Sciatic nerve (tissue), 2 donors: ENCODE data around the gene MBD3L4. TPM values are rescaled to one million over a fixed set of nuclear protein-coding genes. Genes with fewer than 3 reads are reported as not detected.
"Not testable (repeated sequence)": the region's sequence is repeated elsewhere in the genome, so short reads cannot be mapped to it uniquely, and the experiment has no call there.

ENCODE experiments used
- ATAC-seq: fragments of 200-7000 bp; cut with Tn5 transposase; one replicate; pipeline ENCODE4 v1.9.1; 2020; ENCODE audit warnings: mild to moderate bottlenecking, moderate library complexity
- DNase-seq: peaks from one replicate; pipeline ENCODE4 v3.0.0-alpha.2; 2020; ENCODE audit warnings: low spot score
- intact Hi-C: fragments of 100-400 bp; cut with DNase I; formaldehyde crosslinking; loops from one replicate; pipeline ENCODE4 v1.14.2; 2022
- total RNA-seq: library from RNA; stranded (reverse); fragmentation: NEBNext Ultra II Directional; extraction: Animal tissue kit (Norgen Biotek cat#: 25700); gene quantifications from one replicate; pipeline ENCODE4 v1.2.1, GENCODE V29; 2021
- donor health status: DM: no; HTN: no; CAD: no.
- donor health status: DM: no; HTN: no; CAD: no.

MBD3L4 gene
- total RNA-seq = not detected

- ATAC-seq, intact Hi-C loops, DNase-seq: not testable (repeated sequence)
These were observed at the start of gene MBD3L4 for GRCh38 chr19:7040079-7040478. TSS of gene MBD3L4 (minus strand) at chr19:7040179. CDS start at chr19:7040144, 35 bp downstream.

GRCh38 chr19:7088999-7089398 is 49.0 kb upstream of the MBD3L4 start:
- DNase-seq (no peak), ATAC-seq (no peak)
- intact Hi-C loops = no loop called here

- intact Hi-C loops = no loop called here
- DNase-seq (no peak), ATAC-seq (no peak)
These were observed 43.3 kb upstream of the MBD3L4 start for GRCh38 chr19:7083076-7083956.

GRCh38 chr19:7078008-7078407 is 38.0 kb upstream of the MBD3L4 start:
- DNase-seq (no peak), ATAC-seq (no peak)
- intact Hi-C loops = no loop called here

GRCh38 chr19:7076151-7076550 is 36.2 kb upstream of the MBD3L4 start:
- intact Hi-C loops = no loop called here
- ATAC-seq (no peak), DNase-seq (no peak)

- intact Hi-C loops = no loop called here
- ATAC-seq (no peak), DNase-seq (no peak)
These were observed 34.8 kb upstream of the MBD3L4 start for GRCh38 chr19:7074705-7075282.

DNA sequence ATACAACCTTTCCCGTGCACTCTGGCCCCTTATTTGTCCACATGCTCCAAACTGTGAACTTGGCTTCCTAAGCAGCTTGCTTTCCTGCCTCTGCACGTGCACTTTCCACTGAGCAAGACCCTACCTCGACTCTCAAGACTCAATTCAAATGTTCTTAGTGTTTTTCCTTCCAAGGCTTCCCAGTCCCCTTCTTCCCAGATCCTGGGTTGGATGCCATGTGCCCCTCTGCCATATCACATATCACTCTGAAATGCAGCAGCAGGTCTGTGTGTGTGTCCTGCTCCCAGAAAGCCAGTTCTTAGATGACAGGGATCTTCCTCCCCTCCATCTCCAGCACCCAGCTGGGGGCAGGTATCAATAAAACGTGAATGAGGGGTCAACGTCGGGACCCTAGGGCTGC is 32.6 kb upstream of the MBD3L4 start:
- no peak for DNase-seq
- no peak for ATAC-seq
- intact Hi-C loops = no loop called here

DNA sequence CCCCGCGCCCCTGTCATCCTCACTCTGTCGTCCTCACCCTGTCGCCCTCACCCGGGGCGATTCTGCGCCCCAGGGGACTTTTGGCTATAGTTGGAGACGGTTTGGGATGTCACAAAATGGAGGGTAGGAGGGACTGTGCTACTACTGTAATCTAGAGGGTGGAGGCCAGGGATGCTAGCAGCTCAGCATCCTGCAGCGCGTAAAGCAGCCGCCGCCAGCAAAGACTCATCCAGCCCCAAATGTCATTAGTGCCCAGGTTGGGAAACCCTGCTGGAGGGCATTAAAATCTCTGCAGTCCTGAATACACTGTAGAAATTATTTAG is 29.9 kb upstream of the MBD3L4 start:
- intact Hi-C loops = no loop called here
- DNase-seq (no peak), ATAC-seq (no peak)

DNA sequence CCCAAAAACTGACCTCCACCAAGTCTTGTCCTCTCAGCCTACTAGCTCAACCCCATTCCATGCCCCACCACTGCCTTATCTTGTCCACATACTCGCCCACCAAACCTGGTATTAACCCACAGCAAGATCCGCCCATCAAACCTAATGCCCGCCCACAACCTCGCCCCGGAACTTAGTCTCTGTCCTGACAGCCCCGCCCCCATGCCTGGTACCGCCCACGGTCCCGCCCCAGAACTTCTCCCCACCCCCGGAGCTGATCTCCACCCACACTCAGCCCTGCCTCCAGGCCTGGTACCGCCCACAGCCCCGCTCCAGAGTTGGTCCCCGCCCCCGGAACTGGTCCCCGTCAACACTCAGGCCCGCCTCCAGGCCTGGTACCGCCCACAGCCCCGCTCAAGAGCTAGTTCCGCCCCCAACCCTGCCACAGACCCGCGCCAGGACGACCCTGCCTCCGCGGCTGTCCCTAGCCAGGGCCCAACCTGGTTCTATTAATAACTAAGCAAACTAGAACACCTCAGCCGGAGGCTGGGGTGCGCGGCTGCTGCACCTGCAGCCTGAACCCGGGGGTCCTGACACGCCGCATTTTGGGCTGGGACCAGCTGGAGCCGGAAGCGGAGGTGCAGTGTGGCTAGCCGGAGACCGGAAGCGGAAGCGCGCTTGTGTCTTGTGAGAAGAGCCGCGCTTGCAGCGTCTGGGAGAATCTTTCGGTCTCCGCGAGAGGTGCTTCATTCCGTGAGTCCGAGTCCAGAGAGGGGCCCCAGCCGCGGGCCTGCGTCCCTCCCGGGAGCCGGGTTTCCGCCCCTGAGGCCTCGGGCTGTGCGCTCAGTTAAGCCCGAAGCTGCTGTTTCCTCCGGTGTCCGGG is 29.3 kb upstream of the MBD3L4 start, which contains the start of gene ZNF557:
TSS of gene ZNF557 (plus strand) at position 662 of the 862 bp plus-strand sequence. CDS start 5,372 bp downstream, outside the sequence.
- ATAC-seq = peak; percentile 100
- peak; percentile 99 for DNase-seq
- intact Hi-C loops = no loop called here

DNA sequence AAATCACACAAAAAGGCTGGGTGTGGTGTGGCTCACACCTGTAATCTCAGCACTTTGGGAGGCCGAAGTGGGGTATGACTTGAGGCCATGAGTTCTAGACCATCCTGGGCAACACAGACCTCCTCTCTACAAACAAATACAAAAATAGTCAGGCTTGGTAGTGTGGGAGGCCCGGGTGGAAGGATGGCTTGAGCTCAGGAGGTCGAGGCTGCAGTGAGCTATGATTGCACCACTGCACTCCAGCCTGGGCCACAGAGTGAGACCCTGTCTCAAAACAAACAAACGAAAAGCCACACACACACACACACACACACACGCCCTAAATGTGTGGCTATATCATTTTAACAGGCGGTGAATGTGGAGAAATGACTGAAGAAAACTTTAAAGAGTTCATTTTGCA is 28.6 kb upstream of the MBD3L4 start:
- DNase-seq = no peak
- intact Hi-C loops = no loop called here
- ATAC-seq = no peak

DNA sequence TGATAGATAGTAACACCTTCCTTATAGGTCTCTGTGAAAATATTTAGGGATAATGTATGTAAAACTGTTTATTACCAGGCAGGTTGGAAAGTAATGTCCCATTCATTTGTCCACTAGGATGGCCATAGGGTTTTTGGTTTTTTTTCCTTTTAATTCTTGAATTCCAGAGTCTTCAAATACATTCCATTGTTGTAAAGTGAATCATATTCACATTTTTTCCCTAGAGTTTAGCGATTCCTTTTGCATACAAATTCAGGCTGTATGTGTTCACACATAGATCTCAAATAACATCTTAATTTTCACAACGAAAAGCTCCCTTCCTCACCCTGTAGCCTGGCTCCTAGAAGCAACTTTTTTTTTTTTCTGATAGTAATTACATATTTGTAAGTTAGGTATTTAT is 27.7 kb upstream of the MBD3L4 start:
- no peak for DNase-seq
- intact Hi-C loops = no loop called here

GRCh38 chr19:7067122-7067521 is 27.1 kb upstream of the MBD3L4 start:
- intact Hi-C loops, DNase-seq, ATAC-seq: not testable (repeated sequence)

More for the DNA sequence above, 27.7 kb upstream of the MBD3L4 start:
- ATAC-seq = no peak

GRCh38 chr19:7063764-7064418 is 23.9 kb upstream of the MBD3L4 start:
- no peak for ATAC-seq
- no peak for DNase-seq
- intact Hi-C loops = no loop called here

DNA sequence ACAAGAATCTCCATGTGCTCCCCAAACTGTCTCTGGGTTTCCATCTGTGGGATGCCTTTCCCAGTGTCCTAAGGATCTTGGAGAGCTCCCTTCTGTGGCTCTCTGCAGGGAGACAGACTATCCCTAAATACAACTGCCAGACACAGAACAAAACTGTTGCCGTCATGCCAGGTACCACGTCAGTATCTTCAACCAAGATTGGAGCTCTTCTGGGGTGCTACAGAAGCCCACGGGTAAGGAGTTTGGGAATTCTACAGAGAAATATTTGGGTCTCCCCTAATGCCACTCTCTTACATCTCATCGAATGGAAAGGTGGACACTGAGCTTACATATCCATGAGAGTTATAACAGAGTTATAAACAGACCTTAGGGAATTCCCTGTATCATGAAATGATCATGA is 23.4 kb upstream of the MBD3L4 start:
- ATAC-seq (no peak), DNase-seq (no peak)
- intact Hi-C loops = no loop called here

GRCh38 chr19:7059977-7060376 is 20.0 kb upstream of the MBD3L4 start:
- DNase-seq, ATAC-seq, intact Hi-C loops: not testable (repeated sequence)

DNA sequence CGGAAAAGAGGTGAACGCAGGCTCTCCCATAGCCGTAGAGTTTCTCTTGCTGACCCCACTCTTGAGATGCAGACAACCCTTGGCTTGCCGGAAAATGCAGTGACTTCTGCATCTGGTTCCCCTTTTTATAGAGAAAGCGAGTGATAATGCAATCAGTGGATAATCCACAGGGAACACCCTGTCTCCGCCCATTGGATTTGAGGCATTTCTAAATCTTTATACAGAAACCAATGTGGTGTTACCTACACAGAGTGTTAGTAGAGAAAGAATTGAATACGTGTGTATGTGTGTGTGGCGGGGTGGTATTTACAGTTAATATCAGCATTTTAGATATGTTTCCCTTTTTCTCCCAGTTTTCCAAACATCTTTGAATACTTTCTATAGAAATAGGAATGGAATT is 18.6 kb upstream of the MBD3L4 start, which contains the start of gene MBD3L3:
TSS of gene MBD3L3 (minus strand) at position 101 of the 400 bp plus-strand sequence. CDS start at position 30, 71 bp downstream.
- DNase-seq, intact Hi-C loops, ATAC-seq: not testable (repeated sequence)

DNA sequence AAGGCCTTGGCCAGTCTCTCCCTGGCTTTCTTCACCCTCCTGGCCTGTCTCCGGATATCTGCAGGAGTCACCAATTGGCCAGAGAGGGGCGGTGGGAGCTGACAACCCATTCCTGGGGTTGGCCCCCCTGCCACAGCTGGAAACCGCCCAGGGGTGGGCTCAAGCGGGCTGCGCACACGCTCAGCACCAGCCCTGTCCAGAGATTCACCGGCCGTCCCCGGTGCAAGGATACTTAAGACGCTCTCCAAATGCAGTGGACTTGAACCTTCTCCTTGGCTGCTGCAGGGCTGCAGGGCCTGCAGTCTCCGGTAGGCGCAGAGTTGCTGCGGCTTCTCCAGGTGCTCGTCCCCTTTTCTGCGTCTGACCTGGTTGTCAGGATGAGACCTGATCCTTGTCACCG is 16.4 kb upstream of the MBD3L4 start:
- not testable (repeated sequence) for DNase-seq

DNA sequence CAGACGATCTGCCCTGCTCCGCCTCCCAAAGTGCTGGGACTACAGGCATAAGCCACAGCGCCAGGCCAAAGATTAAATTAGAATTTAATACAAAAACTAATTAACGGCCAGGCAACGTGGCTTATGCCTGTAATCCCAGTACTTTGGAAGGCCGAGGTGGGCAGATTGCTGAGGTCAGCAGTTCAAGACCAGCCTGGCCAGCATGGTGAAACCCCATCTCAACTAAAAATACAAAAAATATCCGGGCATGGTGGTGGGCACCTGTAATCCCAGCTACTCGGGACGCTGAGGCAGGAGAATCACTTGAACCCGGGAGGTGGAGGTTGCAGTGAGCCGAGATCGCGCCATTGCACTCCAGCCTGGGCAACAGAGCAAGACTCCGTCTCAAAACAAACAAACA is 15.7 kb upstream of the MBD3L4 start:
- DNase-seq, intact Hi-C loops, ATAC-seq: not testable (repeated sequence)

More for the DNA sequence above, 16.4 kb upstream of the MBD3L4 start:
- intact Hi-C loops, ATAC-seq: not testable (repeated sequence)
